Astrocyte (in vitro differentiated cells and primary cell): Measurements from ENCODE around the gene FSIP1.

Source experiments
- EZH2 ChIP-seq: IDR thresholded peaks from 2 replicates; pipeline ENCODE4 v1.6.1; 2012; ENCODE audit warnings: mild to moderate bottlenecking, low read length, inconsistent platforms; ENCODE audit not compliant: insufficient read depth
- TF ChIP-seq, protein P1 (sequence below): IDR thresholded peaks from 2 replicates; pipeline ENCODE4 v1.5.1; 2011; ENCODE audit warnings: low read depth, mild to moderate bottlenecking, inconsistent platforms, low read length, moderate library complexity; ENCODE audit not compliant: insufficient read depth

GRCh38 chr15:39713846-39714245 is 68.8 kb downstream of the FSIP1 start:
- TF ChIP-seq EZH2, result no peak
- TF ChIP-seq, protein P1, sequence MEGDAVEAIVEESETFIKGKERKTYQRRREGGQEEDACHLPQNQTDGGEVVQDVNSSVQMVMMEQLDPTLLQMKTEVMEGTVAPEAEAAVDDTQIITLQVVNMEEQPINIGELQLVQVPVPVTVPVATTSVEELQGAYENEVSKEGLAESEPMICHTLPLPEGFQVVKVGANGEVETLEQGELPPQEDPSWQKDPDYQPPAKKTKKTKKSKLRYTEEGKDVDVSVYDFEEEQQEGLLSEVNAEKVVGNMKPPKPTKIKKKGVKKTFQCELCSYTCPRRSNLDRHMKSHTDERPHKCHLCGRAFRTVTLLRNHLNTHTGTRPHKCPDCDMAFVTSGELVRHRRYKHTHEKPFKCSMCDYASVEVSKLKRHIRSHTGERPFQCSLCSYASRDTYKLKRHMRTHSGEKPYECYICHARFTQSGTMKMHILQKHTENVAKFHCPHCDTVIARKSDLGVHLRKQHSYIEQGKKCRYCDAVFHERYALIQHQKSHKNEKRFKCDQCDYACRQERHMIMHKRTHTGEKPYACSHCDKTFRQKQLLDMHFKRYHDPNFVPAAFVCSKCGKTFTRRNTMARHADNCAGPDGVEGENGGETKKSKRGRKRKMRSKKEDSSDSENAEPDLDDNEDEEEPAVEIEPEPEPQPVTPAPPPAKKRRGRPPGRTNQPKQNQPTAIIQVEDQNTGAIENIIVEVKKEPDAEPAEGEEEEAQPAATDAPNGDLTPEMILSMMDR, result no peak
